Peyer's patch (tissue), 4 donors: ENCODE measurements around the gene TUFT1. TPM values are rescaled to one million over a fixed set of nuclear protein-coding genes. Genes with fewer than 3 reads are reported as not detected.
A peak's percentile ranks its signal among the peaks of the same experiment; 100 is the strongest.

Experiments used
- DNase-seq, 3 donors: peaks; one replicate each; pipeline ENCODE4 v3.0.0-alpha.2; 2017 to 2019
- H3K27ac ChIP-seq, 4 donors: fragments of 200-600 bp; sonication (generic); one replicate each; pipeline ENCODE4 v1.5.1; 2016 to 2019
- H3K27me3 ChIP-seq, 2 donors: fragments of 200-600 bp; sonication (generic); one replicate each; pipeline ENCODE4 v1.5.1; 2019
- H3K36me3 ChIP-seq, 3 donors: fragments of 200-600 bp; sonication (generic); one replicate each; pipeline ENCODE4 v1.5.1; 2016 to 2019
- H3K4me1 ChIP-seq, 4 donors: fragments of 200-600 bp; sonication (generic); one replicate each; pipeline ENCODE4 v1.5.1; 2016 to 2019
- H3K4me3 ChIP-seq, 4 donors: fragments of 200-600 bp; sonication (generic); 1 replicate in 3 of 4; 2 replicates in 1 of 4; pipeline ENCODE4 v1.5.1; 2016 to 2019; ENCODE audit warnings: mild to moderate bottlenecking in 1 of 4
- H3K9me3 ChIP-seq, 4 donors: fragments of 200-600 bp; sonication (generic); one replicate each; pipeline ENCODE4 v1.5.1; 2016 to 2019; ENCODE audit warnings: mild to moderate bottlenecking in 1 of 4
- CTCF ChIP-seq, 6 experiments: fragments of 450-650 bp in 4 of 6; fragments of 200-600 bp in 2 of 6; sonication (generic) in 1 of 6; IDR thresholded peaks; one replicate each; pipeline ENCODE4 v1.5.1; 2017 to 2019; ENCODE audit warnings: antibody characterized with exemption in 6 of 6, mild to moderate bottlenecking in 3 of 6, moderate library complexity in 1 of 6
- POLR2A ChIP-seq, 2 donors: fragments of 450-650 bp; IDR thresholded peaks; one replicate each; pipeline ENCODE4 v1.5.1; 2017; ENCODE audit warnings: antibody characterized with exemption in 2 of 2, mild to moderate bottlenecking in 2 of 2, moderate library complexity in 2 of 2
- total RNA-seq, 4 donors: library from RNA; depleted of rRNA; stranded (reverse); fragments of >200 nt; gene quantifications; one replicate each; pipeline ENCODE4 v1.1.0, GENCODE V29; 2016

TUFT1 gene
- total RNA-seq, 4 donors from 2014 or later = 12.4 to 23.4 (median 19.3) TPM

DNA sequence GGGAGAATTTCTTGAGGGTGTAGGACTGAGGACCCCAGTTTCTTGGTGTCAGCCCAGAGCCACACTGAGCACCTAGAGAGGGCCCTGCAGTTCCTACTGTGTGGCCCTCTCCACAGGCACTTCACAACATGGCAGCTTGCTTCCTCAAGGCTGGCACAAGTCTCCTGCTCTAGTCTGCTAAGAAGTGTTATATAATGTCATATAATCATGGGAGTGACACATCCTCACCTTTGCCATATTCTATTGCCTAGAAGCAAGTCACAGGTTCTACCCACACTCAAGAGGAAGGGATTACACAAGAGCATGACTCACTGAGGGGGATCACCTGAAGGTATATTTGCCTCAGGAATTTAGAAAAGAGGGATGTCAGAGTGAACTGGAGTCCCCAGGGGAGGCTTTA lies 66.3 kb downstream of the TUFT1 start:
- peaks cover 0 to 9% (median 0%) of the 10 kb centered on the region in 4 donors for H3K4me1 ChIP-seq
- H3K27ac ChIP-seq = peak overlapping the region in 3 of 4 donors; percentile 35 to 87 (median 80)
- no peak overlapping the region for H3K4me3 ChIP-seq
- TF ChIP-seq CTCF (IDR thresholded peaks at IDR 0.05) = no peak
- TF ChIP-seq POLR2A (IDR thresholded peaks at IDR 0.05) = peak; percentile 26 to 68
- no peaks in the 10 kb centered on the region for H3K36me3 ChIP-seq
- H3K27me3 ChIP-seq = no peaks in the 10 kb centered on the region
- DNase-seq = peak in 2 of 3 donors; percentile 59 to 65
- no peaks in the 10 kb centered on the region for H3K9me3 ChIP-seq

- TF ChIP-seq POLR2A (IDR thresholded peaks at IDR 0.05) (no peak), CTCF (IDR thresholded peaks at IDR 0.05) (no peak)
- Histone ChIP-seq H3K4me1 (peaks cover 0 to 9% (median 0%) of the 10 kb centered on the region in 4 donors), H3K27ac (peak overlapping the region in 3 of 4 donors; percentile 35 to 87 (median 80)), H3K27me3 (no peaks in the 10 kb centered on the region), H3K9me3 (no peaks in the 10 kb centered on the region), H3K4me3 (no peak overlapping the region), H3K36me3 (no peaks in the 10 kb centered on the region)
- DNase-seq = no peak
Measured at GRCh38 chr1:151606857-151607256, 66.7 kb downstream of the TUFT1 start.

GRCh38 chr1:151610142-151610541 lies 70.0 kb downstream of the TUFT1 start:
- Histone ChIP-seq H3K27me3 (no peaks in the 10 kb centered on the region), H3K27ac (no peak overlapping the region), H3K36me3 (no peaks in the 10 kb centered on the region), H3K9me3 (no peaks in the 10 kb centered on the region), H3K4me1 (peaks cover 0 to 20% (median 3%) of the 10 kb centered on the region in 4 donors), H3K4me3 (no peak overlapping the region)
- no peak for DNase-seq
- no peak for TF ChIP-seq CTCF (IDR thresholded peaks at IDR 0.05)
- no peak for TF ChIP-seq POLR2A (IDR thresholded peaks at IDR 0.05)

GRCh38 chr1:151611288-151611790 lies 71.2 kb downstream of the TUFT1 start:
- Histone ChIP-seq H3K4me3 (peak overlapping the region in 2 of 4 donors; percentile 98 to 100), H3K36me3 (no peaks in the 10 kb centered on the region), H3K27ac (peak overlapping the region; percentile 80 to 96 (median 93)), H3K9me3 (no peaks in the 10 kb centered on the region), H3K4me1 (peaks cover 0 to 27% (median 3%) of the 10 kb centered on the region in 4 donors), H3K27me3 (no peaks in the 10 kb centered on the region)
- TF ChIP-seq CTCF (IDR thresholded peaks at IDR 0.05) (peak in 2 of 6 experiments; percentile 5 to 8), POLR2A (IDR thresholded peaks at IDR 0.05) (no peak)
- peak in 1 of 3 donors; percentile 58 for DNase-seq

DNA sequence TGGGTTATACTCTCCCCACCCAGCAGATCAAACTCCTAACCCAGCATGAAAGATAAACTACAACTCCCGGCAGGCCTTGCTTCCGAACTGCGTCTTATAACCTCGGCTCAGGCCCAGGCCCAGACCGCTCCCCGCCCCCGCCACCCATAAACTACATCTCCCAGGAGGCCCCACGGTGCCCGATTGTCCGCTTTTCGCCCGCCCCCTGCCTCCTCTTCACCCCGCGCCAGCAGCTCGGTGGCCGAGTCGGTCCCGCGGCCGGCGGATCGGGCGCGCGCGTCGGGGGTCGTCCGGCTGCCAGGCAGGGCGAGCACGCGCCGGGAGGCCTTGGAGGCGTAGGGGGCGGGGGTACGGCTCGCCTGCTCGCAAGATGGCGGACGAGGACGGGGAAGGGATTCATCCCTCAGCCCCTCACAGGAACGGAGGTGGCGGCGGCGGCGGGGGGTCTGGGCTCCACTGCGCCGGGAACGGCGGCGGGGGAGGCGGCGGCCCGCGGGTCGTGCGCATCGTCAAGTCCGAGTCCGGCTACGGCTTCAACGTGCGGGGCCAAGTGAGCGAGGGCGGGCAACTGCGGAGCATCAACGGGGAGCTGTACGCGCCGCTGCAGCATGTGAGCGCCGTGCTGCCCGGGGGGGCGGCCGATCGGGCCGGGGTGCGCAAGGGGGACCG lies 71.9 kb downstream of the TUFT1 start, which contains the start of gene SNX27:
Gene SNX27 (plus strand): TSS at position 219 of the 669 bp plus-strand sequence. CDS start 152 bp downstream, at position 371.
- Histone ChIP-seq H3K4me3 (peak within 1 kb of the TSS; percentile 97 to 100 (median 98)), H3K9me3 (no peaks in the 10 kb centered on the region), H3K36me3 (no peaks in the 10 kb centered on the region), H3K27me3 (no peaks in the 10 kb centered on the region), H3K27ac (peak within 1 kb of the TSS; percentile 80 to 96 (median 93)), H3K4me1 (peaks cover 0 to 27% (median 3%) of the 10 kb centered on the region in 4 donors)
- DNase-seq = peak; percentile 92 to 97 (median 94)
- TF ChIP-seq CTCF (IDR thresholded peaks at IDR 0.05) = no peak
- peak; percentile 34 to 35 for TF ChIP-seq POLR2A (IDR thresholded peaks at IDR 0.05)
